Subcutaneous adipose tissue (tissue), 4 donors: ENCODE measurements around the gene CFAP58. TPM values are rescaled to one million over a fixed set of nuclear protein-coding genes. Genes with fewer than 3 reads are reported as not detected.

ENCODE experiments used
- CTCF ChIP-seq: fragments of 450-650 bp; IDR thresholded peaks from one replicate; pipeline ENCODE4 v1.5.1; 2016; ENCODE audit warnings: low read depth, mild to moderate bottlenecking, control low read depth, antibody characterized with exemption, moderate library complexity
- total RNA-seq, 4 donors: library from RNA; depleted of rRNA; stranded (reverse); fragments of >200 nt; gene quantifications; one replicate each; pipeline ENCODE4 v1.1.0, GENCODE V29; 2016

CFAP58 gene
- total RNA-seq, 4 donors from 2014 or later, result 0.16 to 0.66 (median 0.26) TPM

GRCh38 chr10:104345941-104346340 is 7.7 kb upstream of the CFAP58 start:
- TF ChIP-seq CTCF, result no peak

- TF ChIP-seq CTCF, result no peak
These were observed 6.2 kb upstream of the CFAP58 start for GRCh38 chr10:104347295-104348045.

GRCh38 chr10:104348601-104349000 is 5.0 kb upstream of the CFAP58 start:
- TF ChIP-seq CTCF, result no peak

GRCh38 chr10:104349623-104350126 is 4.0 kb upstream of the CFAP58 start:
- TF ChIP-seq CTCF, result no peak

GRCh38 chr10:104350127-104350635 is 3.5 kb upstream of the CFAP58 start:
- TF ChIP-seq CTCF, result no peak

- TF ChIP-seq CTCF, result no peak
These were observed 2.5 kb upstream of the CFAP58 start for GRCh38 chr10:104351061-104351702.

- TF ChIP-seq CTCF, result no peak
These were observed 1.7 kb upstream of the CFAP58 start for GRCh38 chr10:104351919-104352318.
